Measurements from ENCODE around the gene CACNA2D3.

DNA sequence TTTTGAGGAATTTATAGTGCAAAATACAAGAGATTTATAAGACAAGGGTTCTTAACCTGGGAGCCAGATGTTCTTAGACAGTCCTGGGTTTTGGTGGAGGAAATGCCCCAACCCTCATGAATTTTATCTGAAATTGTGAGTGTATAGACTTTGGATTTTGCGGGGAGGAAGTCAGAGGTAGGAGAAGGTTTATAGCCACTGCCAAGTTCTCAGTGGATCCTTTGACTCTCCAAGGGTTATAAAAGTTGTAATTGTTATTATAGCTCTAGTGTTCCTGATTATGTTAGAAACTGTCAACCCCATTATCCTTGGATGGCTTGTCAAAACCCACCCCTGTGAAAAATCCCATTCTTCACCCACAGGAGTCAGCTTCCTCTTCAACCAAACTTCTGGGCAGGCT, 621.9 kb downstream of the CACNA2D3 start:
- TF ChIP-seq POLR2A (IDR thresholded peaks at IDR 0.05; ENCODE audit: low read length), result no peak
- no peak for TF ChIP-seq GATA1 (IDR thresholded peaks at IDR 0.05; ENCODE audit: low read depth, low read length)
